Measurements from ENCODE around the gene ODC1.

The ODC1 gene

DNA sequence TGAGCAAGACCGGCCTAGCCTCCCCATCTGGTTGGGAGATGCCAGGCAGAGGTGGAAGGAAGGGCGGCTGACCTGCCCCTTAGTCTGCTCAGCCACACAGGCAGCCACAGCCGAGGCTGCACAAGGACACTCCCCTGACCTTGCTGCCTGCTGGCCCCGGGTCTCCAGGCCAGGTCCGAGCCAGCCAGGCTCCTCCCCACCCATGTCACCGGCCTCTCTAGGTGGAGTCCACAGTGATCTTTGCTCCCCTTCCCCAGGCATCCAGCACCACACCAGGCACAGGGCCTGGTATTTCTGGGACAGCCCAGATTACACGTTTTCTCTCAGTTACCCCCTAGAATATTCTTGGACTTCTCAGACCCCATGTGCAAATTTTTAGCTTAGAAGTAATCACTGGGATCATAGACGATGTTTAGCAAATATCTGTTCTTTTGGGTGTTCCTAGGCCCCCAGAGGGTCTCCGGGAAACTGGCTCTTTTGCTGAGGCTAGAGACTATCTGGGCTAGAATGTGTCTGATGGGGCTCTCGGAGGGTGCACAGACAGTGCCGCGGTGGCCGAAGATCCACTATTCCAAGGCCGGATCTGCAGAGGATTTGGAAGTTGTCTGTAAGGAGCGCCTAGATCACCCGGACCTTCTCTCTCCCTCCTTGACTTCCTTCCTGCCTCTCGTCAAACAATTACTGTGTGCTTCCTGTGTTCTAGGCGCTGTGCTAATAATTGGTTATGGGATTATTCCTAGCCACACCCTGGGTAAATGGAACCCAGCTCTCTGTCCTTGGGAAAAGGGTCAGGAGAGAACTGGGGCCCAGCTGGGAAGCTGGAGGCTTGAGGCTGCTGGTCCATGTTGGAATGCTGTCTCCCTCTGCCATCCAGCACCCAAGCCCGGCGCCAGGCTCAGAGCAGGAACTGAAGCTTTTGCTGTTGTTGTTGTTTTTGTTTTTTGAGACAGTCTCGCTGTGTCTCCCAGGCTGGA is 46.9 kb downstream of the ODC1 start:
- Histone ChIP-seq H3K4me1 (ENCODE audit: low read depth, poor library complexity, severe bottlenecking) (peaks cover 12% of the 10 kb centered on the region), H3K9ac (no peak overlapping the region), H3K4me3 (IDR thresholded peaks at IDR 0.05; ENCODE audit: insufficient read depth, low read depth, low read length) (no peak overlapping the region), H3K27ac (no peak overlapping the region), H4K20me1 (ENCODE audit: insufficient read depth) (no peaks in the 10 kb centered on the region), H3K36me3 (ENCODE audit: insufficient read depth) (no peaks in the 10 kb centered on the region), H3K27me3 (ENCODE audit: insufficient read depth, low read depth) (no peaks in the 10 kb centered on the region), H3K4me2 (no peak overlapping the region), H2AFZ (ENCODE audit: low read depth) (no peak overlapping the region), H3K79me2 (ENCODE audit: insufficient read depth, low read depth) (no peaks in the 10 kb centered on the region)
- no peak for TF ChIP-seq CTCF (conservative IDR thresholded peaks at IDR 0.05; ENCODE audit: low read depth, low read length)

- H3K27ac ChIP-seq = no peak overlapping the region
- peaks cover 12% of the 10 kb centered on the region for H3K4me1 ChIP-seq (ENCODE audit: low read depth, poor library complexity, severe bottlenecking)
- no peak overlapping the region for H3K4me3 ChIP-seq (IDR thresholded peaks at IDR 0.05; ENCODE audit: insufficient read depth, low read depth, low read length)
- H3K9ac ChIP-seq = no peak overlapping the region
- H3K79me2 ChIP-seq (ENCODE audit: insufficient read depth, low read depth) = no peaks in the 10 kb centered on the region
- H3K4me2 ChIP-seq = peak overlapping the region; percentile 17; the same call in 1 of the 2 replicates
- no peaks in the 10 kb centered on the region for H4K20me1 ChIP-seq (ENCODE audit: insufficient read depth)
- no peaks in the 10 kb centered on the region for H3K27me3 ChIP-seq (ENCODE audit: insufficient read depth, low read depth)
- H2AFZ ChIP-seq (ENCODE audit: low read depth) = no peak overlapping the region
- TF ChIP-seq CTCF (conservative IDR thresholded peaks at IDR 0.05; ENCODE audit: low read depth, low read length) = no peak
- H3K36me3 ChIP-seq (ENCODE audit: insufficient read depth) = no peaks in the 10 kb centered on the region
Measured at GRCh38 chr2:10400568-10400977, 47.6 kb downstream of the ODC1 start.

DNA sequence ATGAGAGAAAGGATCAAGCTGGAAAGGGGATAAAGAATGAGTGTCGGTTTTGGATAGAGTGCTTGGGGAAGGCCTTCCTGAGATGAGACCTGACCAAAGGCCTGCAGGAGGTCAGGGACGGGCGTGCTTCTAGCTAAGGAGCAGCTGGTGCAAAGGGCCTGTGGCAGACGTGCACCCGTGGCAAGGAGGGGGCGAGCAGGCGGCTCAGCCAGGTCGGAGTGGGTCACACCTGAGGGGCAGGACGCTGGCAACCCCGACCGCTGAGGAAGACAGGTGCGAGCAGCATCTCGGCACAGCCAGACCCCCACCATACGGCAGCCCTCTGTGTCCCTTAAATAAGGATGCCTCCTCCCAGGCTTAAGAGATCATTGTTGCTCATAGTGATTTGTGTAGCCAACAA is 48.1 kb downstream of the ODC1 start:
- peaks cover 12% of the 10 kb centered on the region for H3K4me1 ChIP-seq (ENCODE audit: low read depth, poor library complexity, severe bottlenecking)
- no peaks in the 10 kb centered on the region for H4K20me1 ChIP-seq (ENCODE audit: insufficient read depth)
- no peak overlapping the region for H3K4me3 ChIP-seq (IDR thresholded peaks at IDR 0.05; ENCODE audit: insufficient read depth, low read depth, low read length)
- H3K27ac ChIP-seq = no peak overlapping the region
- H3K79me2 ChIP-seq (ENCODE audit: insufficient read depth, low read depth) = no peaks in the 10 kb centered on the region
- H3K9ac ChIP-seq = no peak overlapping the region
- no peaks in the 10 kb centered on the region for H3K36me3 ChIP-seq (ENCODE audit: insufficient read depth)
- no peaks in the 10 kb centered on the region for H3K27me3 ChIP-seq (ENCODE audit: insufficient read depth, low read depth)
- TF ChIP-seq CTCF (conservative IDR thresholded peaks at IDR 0.05; ENCODE audit: low read depth, low read length) = no peak
- peak overlapping the region; percentile 17; the same call in 1 of the 2 replicates for H3K4me2 ChIP-seq
- no peak overlapping the region for H2AFZ ChIP-seq (ENCODE audit: low read depth)

GRCh38 chr2:10399358-10399757 is 48.8 kb downstream of the ODC1 start:
- no peaks in the 10 kb centered on the region for H4K20me1 ChIP-seq (ENCODE audit: insufficient read depth)
- no peak for TF ChIP-seq CTCF (conservative IDR thresholded peaks at IDR 0.05; ENCODE audit: low read depth, low read length)
- H3K4me3 ChIP-seq (IDR thresholded peaks at IDR 0.05; ENCODE audit: insufficient read depth, low read depth, low read length) = no peak overlapping the region
- peaks cover 12% of the 10 kb centered on the region for H3K4me1 ChIP-seq (ENCODE audit: low read depth, poor library complexity, severe bottlenecking)
- H3K36me3 ChIP-seq (ENCODE audit: insufficient read depth) = no peaks in the 10 kb centered on the region
- H3K79me2 ChIP-seq (ENCODE audit: insufficient read depth, low read depth) = no peaks in the 10 kb centered on the region
- no peak overlapping the region for H3K27ac ChIP-seq
- no peak overlapping the region for H3K9ac ChIP-seq
- no peaks in the 10 kb centered on the region for H3K27me3 ChIP-seq (ENCODE audit: insufficient read depth, low read depth)
- H2AFZ ChIP-seq (ENCODE audit: low read depth) = no peak overlapping the region
- H3K4me2 ChIP-seq = no peak overlapping the region
